HG02981 (cell line): ENCODE data around the gene NOXA1.
"Not testable (repeated sequence)": the region's sequence is repeated elsewhere in the genome, so short reads cannot be mapped to it uniquely, and the experiment has no call there.

Experiments used
- ATAC-seq: cut with Tn5 transposase; IDR thresholded peaks from one replicate; pipeline ENCODE4 v1.9.1; 2021; ENCODE audit warnings: mild to moderate bottlenecking, moderate library complexity; ENCODE audit not compliant: unreplicated experiment

Gene NOXA1, protein sequence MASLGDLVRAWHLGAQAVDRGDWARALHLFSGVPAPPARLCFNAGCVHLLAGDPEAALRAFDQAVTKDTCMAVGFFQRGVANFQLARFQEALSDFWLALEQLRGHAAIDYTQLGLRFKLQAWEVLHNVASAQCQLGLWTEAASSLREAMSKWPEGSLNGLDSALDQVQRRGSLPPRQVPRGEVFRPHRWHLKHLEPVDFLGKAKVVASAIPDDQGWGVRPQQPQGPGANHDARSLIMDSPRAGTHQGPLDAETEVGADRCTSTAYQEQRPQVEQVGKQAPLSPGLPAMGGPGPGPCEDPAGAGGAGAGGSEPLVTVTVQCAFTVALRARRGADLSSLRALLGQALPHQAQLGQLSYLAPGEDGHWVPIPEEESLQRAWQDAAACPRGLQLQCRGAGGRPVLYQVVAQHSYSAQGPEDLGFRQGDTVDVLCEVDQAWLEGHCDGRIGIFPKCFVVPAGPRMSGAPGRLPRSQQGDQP

DNA sequence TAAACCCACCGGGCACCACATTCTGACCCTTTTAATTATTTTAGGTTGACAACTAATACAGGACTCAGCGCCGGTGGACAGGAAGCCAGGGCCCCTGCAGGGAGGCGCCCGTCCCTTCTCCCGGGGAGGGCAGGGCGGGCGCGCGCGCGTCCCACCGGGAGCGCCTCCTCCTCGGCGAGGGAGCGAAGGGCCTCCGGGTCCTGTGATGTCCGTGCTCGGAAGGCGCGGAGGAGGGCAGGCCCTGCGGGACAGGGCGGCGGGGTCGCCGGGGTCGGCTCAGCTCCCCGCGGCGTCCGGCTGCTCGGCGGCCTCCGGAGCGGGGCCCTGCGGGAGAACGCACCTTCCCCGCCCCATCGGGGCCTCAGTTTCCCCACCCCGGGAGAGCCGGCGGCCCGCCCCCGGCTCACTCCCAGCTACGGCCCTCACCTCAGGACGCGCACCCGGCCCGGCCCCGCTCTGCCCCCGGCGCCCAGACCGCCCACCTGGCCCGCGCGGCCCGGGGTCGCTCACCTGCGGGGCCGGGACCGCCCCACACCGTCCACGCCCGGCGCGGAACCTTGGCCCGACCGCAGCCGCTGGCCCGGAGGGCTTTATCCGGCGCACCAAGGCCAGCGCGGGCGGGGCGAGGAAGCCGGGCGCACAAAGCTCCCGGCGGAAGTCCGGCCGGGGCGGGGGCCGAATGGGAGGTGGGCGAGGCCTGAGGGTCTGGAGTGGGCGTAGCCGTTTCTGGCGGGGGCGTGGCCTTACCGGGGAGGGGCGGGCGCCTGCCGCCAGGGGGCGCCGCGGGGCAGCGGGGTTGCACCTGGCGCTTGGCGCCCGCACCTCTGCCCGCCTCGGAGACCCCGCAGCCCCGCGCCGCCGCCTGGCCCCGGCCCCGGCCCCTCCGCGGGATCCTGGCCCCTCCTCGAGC lies at the start of gene NOXA1, which contains the start of gene EXD3:
Gene NOXA1, plus strand, starts transcription at position 790 of the 910 bp plus-strand sequence. CDS start 137 bp downstream, outside the sequence.
Gene EXD3, minus strand, starts transcription at position 559 of the 910 bp plus-strand sequence. CDS start 27,805 bp downstream, outside the sequence.
- peak; percentile 88 for ATAC-seq

DNA sequence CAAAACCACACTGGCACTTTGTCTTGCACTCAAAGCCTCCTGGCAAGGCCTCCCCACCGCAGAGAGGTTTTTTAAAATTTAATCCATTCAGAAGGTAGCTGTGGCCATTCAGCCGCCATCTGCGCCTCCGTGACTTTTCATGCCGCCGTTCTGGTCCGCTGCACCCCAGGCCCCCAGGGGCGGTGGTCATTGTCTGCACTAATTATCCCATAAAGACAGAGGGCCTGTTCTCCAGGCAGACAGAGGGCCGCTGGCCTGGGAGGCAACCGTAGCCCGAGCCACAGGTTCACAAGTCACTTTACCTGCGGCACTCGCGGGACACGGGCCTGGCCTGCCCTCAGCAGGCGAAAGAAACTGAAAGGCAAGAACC lies 49.6 kb upstream of the NOXA1 start:
- ATAC-seq, result no peak

DNA sequence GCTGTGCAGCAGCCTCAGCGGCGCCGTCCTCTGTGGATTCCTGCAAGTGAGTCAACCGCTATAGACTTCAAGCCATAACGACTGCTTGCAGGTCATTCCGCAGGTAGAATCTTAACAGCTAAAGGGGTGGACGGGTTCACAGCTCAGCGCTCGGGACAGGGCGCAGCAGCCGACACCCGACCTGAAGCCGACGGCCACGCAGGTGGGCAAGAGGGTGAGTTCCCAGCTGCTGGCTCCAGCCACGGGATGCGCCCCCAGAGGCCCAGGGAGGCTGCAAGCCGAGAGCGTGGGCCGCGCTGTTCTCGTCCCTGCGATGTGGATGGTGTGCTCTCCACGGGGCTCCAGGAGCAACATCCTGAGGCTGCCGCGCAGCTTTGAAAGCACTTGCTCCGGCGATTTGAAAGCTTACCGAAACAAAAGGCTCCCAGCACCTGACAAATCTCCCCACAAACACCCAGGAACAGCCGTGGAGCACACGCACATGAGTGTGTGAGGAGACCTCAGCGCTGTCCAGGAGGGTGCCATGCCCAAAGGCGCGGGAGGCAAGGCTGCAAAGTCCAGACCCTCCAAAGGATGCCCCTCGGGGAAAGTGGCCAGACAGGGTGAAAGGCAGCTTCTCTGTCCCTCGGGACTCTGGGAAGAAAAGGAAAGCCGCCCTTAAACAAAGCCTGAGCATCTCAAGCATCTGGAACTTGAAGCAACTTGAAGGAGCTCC lies 48.9 kb upstream of the NOXA1 start:
- no peak for ATAC-seq

DNA sequence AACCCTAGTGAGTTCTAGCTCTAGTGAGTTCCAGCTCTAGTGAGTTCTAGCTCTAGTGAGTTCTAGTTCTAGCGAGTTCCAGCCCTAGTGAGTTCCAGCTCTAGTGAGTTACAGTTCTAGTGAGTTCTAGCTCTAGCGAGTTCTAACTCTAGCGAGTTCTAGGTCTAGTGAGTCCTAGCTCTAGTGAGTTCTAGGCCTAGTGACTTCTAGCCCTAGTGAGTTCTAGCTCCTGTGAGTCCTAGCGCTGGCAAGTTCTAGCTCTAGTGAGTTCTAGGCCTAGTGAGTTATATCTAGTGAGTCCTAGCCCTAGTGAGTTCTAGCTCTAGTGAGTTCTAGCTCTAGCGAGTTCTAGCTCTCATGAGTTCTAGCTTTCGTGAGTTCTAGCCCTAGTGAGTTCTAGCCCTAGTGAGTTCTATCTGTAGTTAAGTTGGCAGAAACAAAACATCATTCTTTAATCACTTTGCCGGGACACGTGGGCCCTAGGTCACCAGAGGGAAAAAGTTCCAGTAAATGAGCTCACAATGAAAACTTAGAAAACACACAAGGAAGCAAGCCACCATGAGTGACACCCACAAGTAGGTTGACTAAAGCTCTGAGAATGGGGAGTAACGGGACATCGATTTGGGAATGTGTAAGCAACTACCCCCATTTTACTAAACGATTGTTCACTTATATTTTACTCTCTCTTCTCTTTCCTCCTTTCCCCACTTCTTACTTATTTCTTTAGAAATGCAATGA lies 47.7 kb upstream of the NOXA1 start:
- ATAC-seq, result no peak

DNA sequence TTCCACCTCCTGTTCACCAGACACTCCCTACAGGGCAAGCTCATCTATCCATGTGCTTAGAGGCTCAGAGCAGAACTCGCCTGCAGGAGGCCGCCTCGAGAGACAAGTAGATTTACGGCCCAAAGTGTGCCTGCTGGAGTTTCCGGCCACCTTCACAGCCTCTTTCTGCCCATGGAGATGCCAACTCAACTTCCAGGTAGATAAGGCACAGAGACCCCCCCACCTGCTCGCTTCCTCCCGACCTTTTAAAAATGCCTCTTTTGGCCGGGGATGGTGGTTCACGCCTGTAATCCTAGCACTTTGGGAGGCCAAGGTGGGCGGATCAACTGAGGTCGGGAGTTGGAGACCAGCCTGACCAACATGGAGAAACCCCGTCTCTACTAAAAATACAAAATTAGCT lies 46.8 kb upstream of the NOXA1 start:
- no peak for ATAC-seq

DNA sequence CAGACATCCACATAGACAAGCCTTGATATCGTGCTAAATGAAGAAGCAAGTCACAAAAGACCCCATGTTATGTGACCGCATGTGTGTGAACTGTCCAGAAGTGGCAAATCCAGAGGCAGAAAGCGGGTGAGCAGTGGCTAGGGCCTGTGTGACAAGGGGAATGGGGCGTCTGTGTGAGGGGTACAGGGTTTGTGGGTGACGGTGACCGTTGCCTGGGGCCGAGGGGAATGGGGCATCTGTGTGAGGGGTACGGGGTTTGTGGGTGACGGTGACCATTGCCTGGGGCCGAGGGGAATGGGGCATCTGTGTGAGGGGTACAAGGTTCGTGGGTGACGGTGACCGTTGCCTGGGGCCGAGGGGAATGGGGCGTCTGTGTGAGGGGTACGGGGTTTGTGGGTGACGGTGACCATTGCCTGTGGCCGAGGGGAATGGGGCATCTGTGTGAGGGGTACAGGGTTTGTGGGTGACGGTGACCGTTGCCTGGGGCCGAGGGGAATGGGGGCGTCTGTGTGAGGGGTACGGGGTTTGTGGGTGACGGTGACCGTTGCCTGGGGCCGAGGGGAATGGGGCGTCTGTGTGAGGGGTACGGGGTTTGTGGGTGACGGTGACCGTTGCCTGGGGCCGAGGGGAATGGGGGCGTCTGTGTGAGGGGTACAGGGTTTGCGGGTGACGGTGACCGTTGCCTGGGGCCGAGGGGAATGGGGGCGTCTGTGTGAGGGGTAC lies 44.3 kb upstream of the NOXA1 start:
- ATAC-seq, result not testable (repeated sequence)

DNA sequence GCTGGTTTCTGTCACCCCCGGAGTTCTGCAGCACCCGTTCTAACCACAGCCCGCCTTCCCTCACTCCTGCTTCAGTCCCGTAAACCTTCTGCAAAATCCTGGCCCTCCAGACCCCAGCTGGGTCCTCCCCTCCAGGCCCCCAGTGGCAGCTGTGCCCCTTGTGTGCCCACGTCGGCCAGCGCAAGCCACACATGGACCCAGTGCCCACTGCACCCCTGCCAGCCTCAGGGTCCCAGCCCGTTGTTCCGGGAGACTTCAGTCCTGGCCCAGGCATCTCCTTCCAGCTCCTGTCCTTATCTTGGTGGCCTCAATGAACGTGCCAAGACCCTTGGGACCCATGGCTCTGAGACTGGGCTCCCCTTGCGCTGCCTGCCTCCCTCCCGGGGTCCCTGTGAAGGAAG lies 43.4 kb upstream of the NOXA1 start:
- no peak for ATAC-seq

DNA sequence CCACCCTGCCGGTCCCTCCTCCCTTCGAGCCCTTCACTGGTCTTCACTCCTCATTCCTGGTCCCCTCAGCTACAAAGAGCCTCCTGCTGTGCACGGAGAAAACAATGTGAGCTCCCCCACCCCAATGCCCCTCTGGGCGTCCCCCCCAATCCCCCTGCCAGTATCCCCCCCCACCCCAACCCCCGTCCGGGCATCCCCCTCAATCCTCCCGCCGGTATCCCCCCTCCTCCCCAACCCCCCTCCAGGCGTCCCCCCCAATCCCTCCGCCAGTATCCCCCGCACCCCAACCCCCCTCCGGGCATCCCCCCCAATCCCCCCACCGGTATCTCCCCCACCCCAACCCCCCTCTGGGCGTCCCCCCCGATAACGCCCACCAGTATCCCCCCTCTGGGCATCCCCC lies 43.0 kb upstream of the NOXA1 start:
- ATAC-seq, result no peak

DNA sequence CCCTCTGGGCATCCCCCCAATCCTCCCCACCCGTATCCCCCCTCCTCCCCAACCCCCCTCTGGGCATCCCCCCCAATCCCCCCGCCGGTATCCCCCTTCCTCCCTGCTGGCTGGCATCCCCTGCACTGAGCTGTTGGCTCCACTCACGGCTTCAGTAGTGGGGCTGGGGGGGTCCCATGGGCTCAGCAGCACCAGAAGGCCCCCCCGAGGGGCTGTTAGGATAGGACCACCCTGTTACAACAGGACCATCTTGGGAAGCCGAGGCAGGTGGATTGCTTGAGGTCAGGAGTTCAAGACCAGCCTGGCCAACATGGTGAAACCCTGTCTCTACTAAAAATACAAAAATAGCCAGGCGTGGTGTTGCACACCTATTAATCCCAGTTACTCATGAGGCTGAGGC lies 42.6 kb upstream of the NOXA1 start:
- ATAC-seq, result no peak

DNA sequence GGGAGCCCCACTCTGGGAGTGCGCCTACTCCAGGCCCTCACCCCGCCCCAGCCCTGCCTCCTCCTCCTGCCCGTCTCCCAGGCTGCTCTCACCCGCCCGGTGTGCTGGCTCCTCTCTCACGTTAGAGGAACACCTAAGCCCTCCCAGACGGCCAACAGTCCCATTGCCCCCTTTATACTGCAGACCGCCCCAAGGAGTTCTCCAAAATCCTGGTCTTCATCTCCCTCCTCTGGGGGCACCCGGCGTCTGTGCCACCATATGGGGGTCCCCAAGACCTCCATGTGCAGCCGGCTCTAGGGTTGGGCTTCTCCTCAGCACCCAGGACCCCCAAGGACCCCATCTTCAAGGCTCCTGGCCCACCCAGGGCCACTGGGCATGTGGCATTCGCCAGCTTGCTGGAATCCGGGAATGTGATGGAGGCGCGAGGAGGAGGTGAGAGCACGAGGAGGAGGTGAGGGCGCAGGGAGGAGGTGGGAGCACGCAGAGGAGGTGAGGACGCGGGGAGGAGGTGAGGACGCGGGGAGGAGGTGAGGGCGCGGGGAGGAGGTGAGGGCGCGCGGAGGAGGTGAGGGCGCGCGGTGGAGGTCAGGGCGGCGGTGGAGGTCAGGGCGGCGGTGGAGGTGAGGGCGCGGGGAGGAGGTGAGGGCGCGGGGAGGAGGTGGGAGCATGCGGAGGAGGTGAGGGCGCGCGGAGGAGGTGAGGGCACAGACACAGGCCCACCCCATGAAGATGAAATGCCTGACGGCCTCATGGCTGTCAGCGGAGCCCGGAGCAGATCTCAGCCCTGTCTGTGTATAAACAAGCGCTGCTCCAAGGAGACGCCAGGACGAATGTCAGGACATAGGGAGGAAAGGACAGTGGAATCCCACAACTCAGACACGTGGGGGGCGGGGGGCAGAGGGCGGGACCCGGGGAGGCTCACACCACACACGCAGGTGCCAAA lies 41.4 kb upstream of the NOXA1 start:
- no peak for ATAC-seq

DNA sequence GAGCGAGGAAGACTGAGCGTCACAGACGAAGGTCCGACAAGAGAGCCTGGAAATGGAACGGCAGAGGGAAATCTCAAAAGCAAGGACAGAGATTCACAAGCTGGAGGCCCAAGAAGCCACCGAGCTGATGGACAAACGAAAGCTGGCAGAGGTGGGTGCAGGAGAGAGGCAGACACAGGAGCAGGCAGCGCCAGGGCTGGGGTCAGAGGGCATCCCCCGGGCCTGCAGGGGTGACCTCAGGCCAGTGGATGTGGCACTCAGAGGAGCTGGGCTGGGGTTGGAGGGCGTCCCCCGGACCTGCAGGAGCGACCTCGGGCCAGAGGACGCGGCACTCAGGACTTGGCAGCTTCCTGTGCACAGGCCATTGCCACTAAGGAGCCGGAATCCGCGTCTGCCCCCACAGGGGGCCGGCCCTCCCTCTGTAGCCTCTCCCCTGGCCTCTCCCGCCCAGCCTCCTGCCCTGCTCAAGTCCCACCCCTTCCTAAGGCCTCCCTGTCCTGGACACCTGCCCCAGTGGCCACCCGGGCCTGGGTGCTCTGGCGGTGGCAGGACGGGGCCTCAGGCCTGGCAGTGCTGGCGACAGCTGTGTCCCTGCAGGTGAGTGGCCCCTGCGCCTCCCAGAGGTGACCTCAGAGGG lies 40.6 kb upstream of the NOXA1 start:
- no peak for ATAC-seq

DNA sequence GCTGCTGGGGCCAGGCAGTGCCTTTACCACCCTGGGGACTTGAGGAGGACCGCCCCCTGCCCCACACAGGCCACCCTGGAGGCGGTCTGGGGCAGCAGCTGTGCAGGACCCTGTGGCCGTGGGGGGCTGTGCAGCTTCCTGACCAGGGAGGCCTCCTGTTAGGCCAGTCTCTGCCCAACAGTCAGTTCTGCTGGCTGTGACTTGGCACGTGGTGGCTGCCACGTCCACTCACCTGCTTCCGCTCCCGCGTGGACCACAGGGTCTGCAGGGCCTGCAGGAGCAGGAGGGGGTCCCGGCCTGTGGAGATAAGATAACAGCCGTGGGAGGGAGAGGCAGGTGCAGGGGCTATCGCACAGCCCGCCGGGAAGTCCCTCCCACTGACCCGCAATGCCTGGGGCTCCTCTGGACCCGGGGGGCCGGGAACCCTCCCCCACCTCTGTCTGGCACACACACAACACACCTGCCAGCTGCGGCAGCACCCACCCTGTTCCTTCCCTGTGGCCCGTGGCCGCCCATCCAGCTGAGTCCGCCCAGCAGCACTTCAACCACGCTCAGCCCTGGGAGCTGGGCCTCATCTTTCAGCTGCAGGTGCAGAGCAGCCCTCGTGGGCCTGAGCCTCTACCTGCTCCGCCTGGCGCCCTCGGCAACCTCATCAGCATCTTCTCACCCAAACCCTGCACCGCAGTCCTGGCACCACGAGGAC lies 40.0 kb upstream of the NOXA1 start:
- no peak for ATAC-seq

DNA sequence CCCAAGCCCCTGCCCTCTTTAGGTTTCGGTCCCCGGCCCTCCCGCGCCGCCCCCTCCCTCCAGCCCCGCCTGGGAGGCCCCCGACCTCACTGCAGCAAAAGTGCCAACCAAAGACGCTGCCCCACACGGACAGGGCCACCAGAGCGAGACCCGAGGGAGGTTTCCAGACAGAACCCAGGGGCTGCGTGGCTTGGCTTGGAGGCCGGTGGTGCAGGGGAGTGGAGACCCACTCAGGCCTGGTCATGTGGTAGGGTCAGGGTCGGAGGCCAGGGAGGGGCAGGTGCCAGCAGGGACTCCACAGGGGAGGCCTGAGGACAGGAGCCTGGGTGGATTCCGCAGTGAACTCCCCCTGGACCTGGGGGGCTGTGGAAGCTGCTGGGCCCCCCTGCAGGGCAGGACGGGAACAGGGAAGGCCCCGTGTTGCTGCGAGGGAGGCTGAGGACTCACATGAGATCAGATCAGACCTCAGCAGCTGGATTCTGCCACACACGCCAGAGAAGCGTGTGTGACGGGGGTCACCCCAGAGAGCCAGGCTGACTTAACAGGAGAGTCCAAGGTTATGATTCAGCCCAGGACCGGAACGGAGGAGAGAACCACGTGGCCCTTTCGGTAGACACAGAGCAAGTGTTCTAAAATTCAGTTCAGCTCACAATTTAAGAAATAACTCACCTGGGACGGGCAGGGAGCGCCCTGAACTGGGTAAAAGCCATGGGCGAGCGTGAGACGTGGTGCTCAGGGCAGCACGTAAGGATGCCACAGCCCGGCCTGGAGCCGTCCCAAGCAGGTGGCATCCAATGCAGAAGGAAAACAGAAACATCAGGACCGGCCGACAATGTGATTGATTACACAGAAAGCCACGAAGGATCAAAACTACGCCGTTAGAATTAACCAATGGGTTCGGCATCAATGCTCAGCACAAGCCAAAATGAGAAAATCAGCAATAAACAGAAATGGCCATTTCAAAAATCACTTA lies 39.1 kb upstream of the NOXA1 start:
- ATAC-seq, result no peak

DNA sequence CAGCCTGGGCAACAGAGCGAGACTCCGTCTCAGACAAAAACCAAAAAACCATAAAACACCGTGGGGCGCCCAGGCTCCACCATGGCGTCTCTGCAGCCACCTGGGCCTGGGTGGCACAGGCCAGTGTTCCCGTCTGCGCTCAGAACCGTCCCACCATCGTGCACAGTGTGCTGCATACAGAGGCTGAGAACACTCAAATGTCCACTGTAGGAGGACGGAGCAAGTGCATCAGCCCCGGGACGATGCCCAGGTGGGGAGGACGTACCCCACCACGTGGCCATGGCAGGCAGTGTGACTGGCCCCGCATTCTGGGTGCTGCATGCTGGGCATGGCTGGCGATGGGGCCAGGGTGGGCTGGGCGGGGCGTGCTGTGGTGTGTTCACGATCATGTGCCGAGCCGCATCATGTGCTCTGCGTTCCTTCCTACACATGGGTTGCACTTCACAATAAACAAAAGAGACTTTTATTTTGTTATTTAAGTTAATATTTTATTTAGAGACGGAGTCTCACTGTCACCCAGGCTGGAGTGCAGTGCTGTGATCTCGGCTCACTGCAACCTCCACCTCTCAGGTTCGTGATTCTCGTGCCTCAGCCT lies 38.0 kb upstream of the NOXA1 start:
- ATAC-seq, result no peak

DNA sequence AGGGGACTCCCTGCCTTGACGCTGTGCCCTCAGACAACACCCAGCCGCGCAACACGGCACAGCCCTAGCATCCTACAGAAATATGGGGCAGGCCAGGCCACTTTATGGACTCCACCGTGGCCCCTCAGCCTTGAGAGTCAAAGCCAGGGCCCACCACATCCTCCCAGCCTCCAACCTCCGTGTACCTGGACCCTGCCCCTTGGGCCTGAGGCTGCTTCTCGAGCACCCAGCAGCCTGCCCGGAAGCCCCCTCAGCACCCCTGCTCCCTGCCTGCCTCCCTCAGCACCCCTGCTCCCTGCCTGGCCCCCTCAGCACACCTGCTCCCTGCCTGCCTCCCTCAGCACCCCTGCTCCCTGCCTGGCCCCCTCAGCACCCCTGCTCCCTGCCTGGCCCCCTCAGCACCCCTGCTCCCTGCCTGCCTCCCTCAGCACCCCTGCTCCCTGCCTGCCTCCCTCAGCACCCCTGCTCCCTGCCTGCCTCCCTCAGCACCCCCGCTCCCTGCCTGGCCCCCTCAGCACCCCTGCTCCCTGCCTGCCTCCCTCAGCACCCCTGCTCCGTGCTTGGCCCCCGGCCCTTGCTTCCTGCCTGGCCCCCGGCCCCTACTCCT lies 36.6 kb upstream of the NOXA1 start:
- ATAC-seq, result not testable (repeated sequence)
